Endodermal cell (in vitro differentiated cells): ENCODE measurements around the gene THNSL1. TPM values are rescaled to one million over a fixed set of nuclear protein-coding genes. Genes with fewer than 3 reads are reported as not detected.

ENCODE experiments used
- DNase-seq: peaks from one replicate; pipeline ENCODE4 v3.0.0-alpha.2; 2017
- H3K27ac ChIP-seq: 2 replicates; pipeline ENCODE4 v1.5.1; 2013; ENCODE audit warnings: mild to moderate bottlenecking, low read depth, low read length, moderate library complexity
- H3K27me3 ChIP-seq: 2 replicates; pipeline ENCODE4 v1.6.1; 2013; ENCODE audit warnings: mild to moderate bottlenecking, low read length, moderate library complexity; ENCODE audit not compliant: insufficient read depth, control insufficient read depth, poor library complexity, severe bottlenecking
- H3K36me3 ChIP-seq: 2 replicates; pipeline ENCODE4 v1.7.0; 2013; ENCODE audit warnings: mild to moderate bottlenecking, low read length, moderate library complexity; ENCODE audit not compliant: control insufficient read depth, insufficient read depth
- H3K4me1 ChIP-seq: one replicate; pipeline ENCODE4 v1.7.0; 2013; ENCODE audit warnings: low read length; ENCODE audit not compliant: control insufficient read depth, insufficient read depth
- H3K4me3 ChIP-seq: 2 replicates; pipeline ENCODE4 v1.5.1; 2013; ENCODE audit warnings: mild to moderate bottlenecking, low read length, moderate library complexity
- H3K9ac ChIP-seq: 2 replicates; pipeline ENCODE4 v1.6.1; 2013; ENCODE audit warnings: mild to moderate bottlenecking, low read length, moderate library complexity; ENCODE audit not compliant: poor library complexity, severe bottlenecking; ENCODE audit errors: extremely low read depth
- H3K9me3 ChIP-seq: 2 replicates; pipeline ENCODE4 v1.6.1; 2013; ENCODE audit warnings: mild to moderate bottlenecking, low read length, moderate library complexity; ENCODE audit not compliant: control insufficient read depth
- H3K27ac Mint-ChIP-seq: 2 replicates; pipeline ENCODE4 v1.8.0; 2020; ENCODE audit warnings: mixed read lengths
- H3K27me3 Mint-ChIP-seq: 2 replicates; pipeline ENCODE4 v1.8.0; 2021; ENCODE audit warnings: mild to moderate bottlenecking, mixed read lengths; ENCODE audit not compliant: insufficient read depth
- H3K36me3 Mint-ChIP-seq: 2 replicates; pipeline ENCODE4 v1.8.0; 2020; ENCODE audit warnings: low read depth, mixed read lengths
- H3K4me1 Mint-ChIP-seq: 2 replicates; pipeline ENCODE4 v1.8.0; 2020; ENCODE audit warnings: mixed read lengths
- H3K4me3 Mint-ChIP-seq: 2 replicates; pipeline ENCODE4 v1.8.0; 2020; ENCODE audit warnings: mild to moderate bottlenecking, moderate library complexity, mixed read lengths
- H3K9me3 Mint-ChIP-seq: 2 replicates; pipeline ENCODE4 v1.8.0; 2020; ENCODE audit warnings: mild to moderate bottlenecking, mixed read lengths
- WGBS, 2 experiments: methylation state at CpG; one replicate each; pipeline versions ENCODE4 v1.1.5 to v1.1.7; 2013; ENCODE audit warnings: missing lambda C conversion rate in 2 of 2, mixed read lengths in 1 of 2; ENCODE audit not compliant: insufficient coverage in 1 of 2, insufficient read length in 1 of 2; 5-methylcytosine and 5-hydroxymethylcytosine counted together
- total RNA-seq, 2 donors: library from RNA; stranded (reverse); fragmentation: NEBNext Ultra II Directional in 1 of 2; extraction: Animal tissue kit (Norgen Biotek cat#: 25700) in 1 of 2; gene quantifications; 2 replicates in 1 of 2; 3 replicates in 1 of 2; pipeline ENCODE4 v1.2.1, GENCODE V29; 2021
- TF ChIP-seq, protein P1 (sequence below): fragments of 200-600 bp; sonication (generic); conservative IDR thresholded peaks from 2 replicates; pipeline ENCODE4 v1.5.0; 2021; ENCODE audit warnings: antibody characterized with exemption, mild to moderate bottlenecking

The THNSL1 gene
- total RNA-seq, 2 donors from 2014 or later, result 7.2 to 8.7 TPM

DNA sequence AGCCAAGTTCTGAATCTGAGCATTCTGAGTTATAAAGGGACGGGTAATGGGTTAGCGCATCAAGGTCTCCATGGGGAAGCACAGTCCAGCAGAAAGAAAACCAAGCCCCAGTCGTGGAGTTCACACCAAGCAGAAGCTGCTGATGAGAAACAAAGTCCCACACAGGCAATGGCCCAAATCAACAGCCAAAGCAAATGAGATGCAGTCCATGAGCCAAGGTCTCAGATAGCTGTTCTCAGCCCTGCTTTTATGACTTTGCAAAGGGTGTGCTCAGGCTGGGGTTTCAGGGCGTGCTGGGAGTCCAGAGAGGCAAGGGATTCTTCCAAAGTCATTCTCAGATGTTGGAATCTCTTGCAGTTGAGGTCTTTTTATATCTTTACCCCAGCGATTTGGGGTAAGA lies 32.0 kb downstream of the THNSL1 start:
- Mint-ChIP-seq H3K4me3 (no peak overlapping the region), H3K27me3 (peaks cover 6% of the 10 kb centered on the region), H3K4me1 (no peaks in the 10 kb centered on the region), H3K9me3 (peaks cover 2% of the 10 kb centered on the region), H3K36me3 (no peaks in the 10 kb centered on the region), H3K27ac (no peak overlapping the region)
- Histone ChIP-seq H3K27ac (no peak overlapping the region), H3K4me3 (no peak overlapping the region), H3K9me3 (no peaks in the 10 kb centered on the region), H3K4me1 (no peaks in the 10 kb centered on the region), H3K27me3 (no peaks in the 10 kb centered on the region), H3K9ac (no peak overlapping the region), H3K36me3 (no peaks in the 10 kb centered on the region)
- DNase-seq, result no peak
- 91 to 100% methylated on average over 2 to 5 of the region's 5 CpGs for WGBS, 2 experiments
- TF ChIP-seq, protein P1, sequence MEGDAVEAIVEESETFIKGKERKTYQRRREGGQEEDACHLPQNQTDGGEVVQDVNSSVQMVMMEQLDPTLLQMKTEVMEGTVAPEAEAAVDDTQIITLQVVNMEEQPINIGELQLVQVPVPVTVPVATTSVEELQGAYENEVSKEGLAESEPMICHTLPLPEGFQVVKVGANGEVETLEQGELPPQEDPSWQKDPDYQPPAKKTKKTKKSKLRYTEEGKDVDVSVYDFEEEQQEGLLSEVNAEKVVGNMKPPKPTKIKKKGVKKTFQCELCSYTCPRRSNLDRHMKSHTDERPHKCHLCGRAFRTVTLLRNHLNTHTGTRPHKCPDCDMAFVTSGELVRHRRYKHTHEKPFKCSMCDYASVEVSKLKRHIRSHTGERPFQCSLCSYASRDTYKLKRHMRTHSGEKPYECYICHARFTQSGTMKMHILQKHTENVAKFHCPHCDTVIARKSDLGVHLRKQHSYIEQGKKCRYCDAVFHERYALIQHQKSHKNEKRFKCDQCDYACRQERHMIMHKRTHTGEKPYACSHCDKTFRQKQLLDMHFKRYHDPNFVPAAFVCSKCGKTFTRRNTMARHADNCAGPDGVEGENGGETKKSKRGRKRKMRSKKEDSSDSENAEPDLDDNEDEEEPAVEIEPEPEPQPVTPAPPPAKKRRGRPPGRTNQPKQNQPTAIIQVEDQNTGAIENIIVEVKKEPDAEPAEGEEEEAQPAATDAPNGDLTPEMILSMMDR, result no peak

DNA sequence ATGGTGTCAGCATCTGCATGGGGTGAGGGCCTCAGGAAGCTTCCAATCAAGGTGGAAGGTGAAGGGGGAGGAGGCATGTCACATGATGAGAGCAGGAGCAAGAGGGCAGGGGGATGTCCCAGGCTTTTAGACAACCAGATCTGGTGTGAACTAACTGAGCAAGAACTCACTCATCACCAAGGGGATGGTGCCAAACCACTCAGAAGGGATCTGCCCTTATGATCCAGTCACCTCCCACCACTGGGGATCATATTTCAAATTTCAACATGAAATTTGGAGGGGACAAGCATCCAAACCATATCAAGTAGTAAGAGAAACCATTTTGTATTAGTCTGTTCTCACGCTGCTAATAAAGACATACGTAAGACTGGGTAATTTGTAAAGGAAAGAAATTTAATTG lies 33.6 kb downstream of the THNSL1 start:
- Histone ChIP-seq H3K36me3 (no peaks in the 10 kb centered on the region), H3K4me3 (no peak overlapping the region), H3K9me3 (no peaks in the 10 kb centered on the region), H3K9ac (no peak overlapping the region), H3K27ac (no peak overlapping the region), H3K27me3 (no peaks in the 10 kb centered on the region), H3K4me1 (no peaks in the 10 kb centered on the region)
- Mint-ChIP-seq H3K27ac (no peak overlapping the region), H3K27me3 (peaks cover 6% of the 10 kb centered on the region), H3K4me3 (no peak overlapping the region), H3K36me3 (no peaks in the 10 kb centered on the region), H3K4me1 (no peaks in the 10 kb centered on the region), H3K9me3 (peaks cover 2% of the 10 kb centered on the region)
- TF ChIP-seq, protein P1, result no peak
- no peak for DNase-seq
- WGBS, 2 experiments, result 92 to 96% methylated on average over 2 of the region's 2 CpGs

DNA sequence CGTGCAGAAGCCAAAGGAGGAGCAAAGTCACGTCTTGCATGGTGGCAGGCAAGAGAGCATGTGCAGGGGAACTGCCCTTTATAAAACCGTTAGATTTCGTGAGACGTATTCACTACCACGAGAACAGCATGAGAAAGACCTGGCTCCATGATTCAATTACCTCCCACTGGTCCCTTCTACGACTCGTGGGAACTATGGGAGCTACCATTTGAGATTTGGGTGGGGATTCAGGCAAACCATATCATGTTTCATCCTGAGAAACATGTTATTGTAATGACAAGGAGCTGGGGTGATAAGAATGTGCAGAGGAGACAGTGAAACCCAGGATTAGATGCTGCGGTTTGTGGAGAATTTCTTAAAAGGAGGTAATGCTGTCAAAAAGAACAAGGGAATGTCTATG lies 34.0 kb downstream of the THNSL1 start:
- no peak overlapping the region for H3K27ac ChIP-seq
- Mint-ChIP-seq H3K9me3 (peaks cover 2% of the 10 kb centered on the region), H3K27me3 (peaks cover 6% of the 10 kb centered on the region), H3K4me1 (no peaks in the 10 kb centered on the region), H3K27ac (no peak overlapping the region), H3K4me3 (no peak overlapping the region), H3K36me3 (no peaks in the 10 kb centered on the region)
- H3K36me3 ChIP-seq, result no peaks in the 10 kb centered on the region
- H3K4me1 ChIP-seq, result no peaks in the 10 kb centered on the region
- no peak overlapping the region for H3K9ac ChIP-seq
- TF ChIP-seq, protein P1, result no peak
- no peak for DNase-seq
- no peaks in the 10 kb centered on the region for H3K9me3 ChIP-seq
- 89% methylated on average over 8 to 9 of the region's 9 CpGs for WGBS, 2 experiments
- H3K4me3 ChIP-seq, result no peak overlapping the region
- H3K27me3 ChIP-seq, result no peaks in the 10 kb centered on the region
